Suppressor macrophage treated with lipopolysaccharide for 4 hours (primary cell): ENCODE measurements around the gene DENND6B.

Experiments
- DNase-seq: peaks from one replicate; pipeline ENCODE4 v3.0.0-alpha.2; 2020

The DENND6B gene

GRCh38 chr22:50268655-50269113 lies 58.1 kb downstream of the DENND6B start:
- DNase-seq, result no peak

GRCh38 chr22:50267591-50268390 lies 59.0 kb downstream of the DENND6B start:
- peak; percentile 46 for DNase-seq

DNA sequence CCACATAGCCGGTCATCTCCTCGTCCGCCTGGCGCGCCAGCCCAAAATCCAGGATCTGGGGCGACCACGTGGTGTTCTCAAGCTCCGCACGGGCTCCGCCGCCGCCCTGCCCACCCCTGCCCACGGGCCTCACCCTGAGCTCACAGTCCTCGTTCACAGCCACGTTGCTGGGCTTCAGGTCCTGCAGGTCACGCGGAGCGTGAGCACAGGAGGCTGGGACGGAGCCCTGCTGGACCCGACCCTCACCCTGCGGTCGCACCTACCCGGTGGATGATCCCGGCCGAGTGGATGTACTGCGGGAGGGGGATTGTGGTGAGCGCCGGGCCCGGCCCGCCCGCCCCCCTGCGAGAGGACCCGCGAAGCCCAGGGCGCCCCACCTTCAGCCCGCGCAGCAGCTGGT lies 59.8 kb downstream of the DENND6B start:
- DNase-seq, result no peak

GRCh38 chr22:50264946-50265669 lies 61.7 kb downstream of the DENND6B start:
- DNase-seq, result no peak

- DNase-seq, result no peak
Measured at GRCh38 chr22:50264104-50264745, 62.6 kb downstream of the DENND6B start.

- no peak for DNase-seq
Measured at GRCh38 chr22:50262973-50263617, 63.7 kb downstream of the DENND6B start.

- DNase-seq, result no peak
Measured at GRCh38 chr22:50262460-50262911, 64.3 kb downstream of the DENND6B start.

DNA sequence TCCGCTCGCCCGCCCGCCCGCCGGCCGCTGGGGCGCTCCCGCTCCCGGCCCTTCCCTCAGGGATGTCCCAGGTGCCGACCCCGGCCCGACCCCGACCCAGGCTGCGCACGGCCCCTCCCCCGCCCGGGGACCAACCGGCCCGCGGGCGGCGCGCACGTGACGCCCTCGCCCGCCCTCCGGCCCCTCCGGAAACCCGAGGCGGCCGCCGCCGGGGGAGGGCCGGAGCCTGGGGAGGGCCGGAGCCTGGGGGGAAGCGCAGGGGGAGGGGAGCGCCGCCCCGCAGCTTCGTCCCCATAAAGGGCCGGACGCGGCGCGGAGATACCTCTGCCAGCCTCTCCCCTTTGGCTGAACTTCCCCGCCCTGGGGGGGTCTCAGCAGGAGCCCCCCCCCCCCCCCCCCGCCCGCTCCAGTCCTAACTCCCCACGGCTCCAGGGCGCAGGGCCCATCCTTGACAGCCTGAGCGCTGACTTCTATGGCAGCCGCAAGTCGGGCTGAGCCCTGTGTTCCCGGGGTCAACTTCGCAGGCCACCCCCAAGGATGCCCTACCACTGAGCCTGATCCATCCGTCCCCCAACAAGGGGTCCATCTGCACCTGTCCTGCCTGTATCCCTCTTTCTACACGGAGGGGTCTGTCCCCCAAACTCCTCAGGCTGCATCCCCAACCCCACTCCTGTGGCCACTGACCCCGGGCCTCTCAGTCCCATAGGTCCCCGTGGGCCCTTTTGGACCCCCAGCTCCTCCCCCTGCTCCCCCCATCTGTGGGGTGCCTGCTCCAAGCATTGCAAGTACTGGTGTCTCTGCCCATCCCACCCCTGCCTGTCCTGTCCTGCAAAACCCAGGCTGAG lies 65.0 kb downstream of the DENND6B start, which contains the start of gene MAPK12:
Gene MAPK12 (minus strand): TSS at position 69 of the 845 bp plus-strand sequence. CDS start 174 bp downstream, outside the sequence.
- DNase-seq, result no peak

DNA sequence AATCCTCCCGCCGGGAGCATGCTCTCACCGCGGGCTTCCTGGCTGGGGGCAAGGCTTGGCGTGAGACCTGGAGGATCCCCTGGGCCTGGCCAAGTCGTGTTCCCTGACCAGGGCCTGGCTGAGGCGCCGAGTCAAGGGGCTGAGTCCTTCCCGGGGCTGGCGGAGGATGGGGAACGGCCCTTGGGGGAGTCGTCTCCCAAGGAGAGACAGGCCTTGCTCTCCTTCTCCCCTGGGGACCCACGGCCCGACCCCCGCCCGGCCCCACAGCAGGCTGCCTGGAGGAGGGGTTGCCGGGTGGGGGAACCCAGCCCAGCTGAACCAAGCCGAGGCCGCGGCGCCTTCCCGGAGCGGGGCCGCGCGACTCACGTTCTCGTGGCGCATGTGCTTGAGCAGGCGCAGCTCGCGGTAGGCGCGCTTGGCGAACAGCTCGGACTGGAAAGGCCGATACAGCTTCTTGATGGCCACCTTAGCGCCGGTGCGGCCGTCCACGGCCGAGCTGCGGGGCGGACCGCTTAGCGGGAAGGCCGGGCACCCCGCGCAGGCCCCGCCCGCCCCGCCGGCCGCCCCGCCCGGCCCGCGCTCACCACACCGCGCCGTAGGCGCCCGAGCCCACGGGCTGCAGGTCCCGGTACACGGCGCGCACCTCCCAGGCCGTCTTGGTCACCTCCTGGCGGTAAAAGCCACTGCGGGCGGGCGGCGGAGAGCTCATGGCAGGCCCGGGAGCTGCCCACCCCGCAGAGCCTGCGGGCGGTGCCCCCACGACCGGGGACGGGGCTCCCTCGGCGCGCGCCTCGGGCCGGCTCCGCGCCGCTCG lies 65.8 kb downstream of the DENND6B start:
- DNase-seq, result peak; percentile 46

DNA sequence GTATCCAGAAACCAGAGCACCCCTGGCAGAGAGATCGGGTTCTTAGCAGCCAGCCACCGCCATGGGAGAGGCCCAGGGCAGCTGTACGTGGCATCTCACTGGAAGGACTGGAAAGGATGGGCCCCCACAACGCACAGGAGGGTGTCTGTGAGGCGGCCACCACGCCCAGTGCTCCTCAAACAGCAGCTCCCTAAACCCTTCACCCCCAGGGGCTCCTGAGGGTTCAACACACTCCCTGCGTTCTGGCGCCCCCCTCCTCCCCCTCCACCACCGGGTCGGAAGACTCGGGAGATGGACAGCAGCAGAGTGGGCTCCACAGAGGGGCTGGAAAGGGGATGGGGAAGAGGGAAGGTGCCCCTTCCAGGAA lies 66.4 kb downstream of the DENND6B start:
- no peak for DNase-seq

DNA sequence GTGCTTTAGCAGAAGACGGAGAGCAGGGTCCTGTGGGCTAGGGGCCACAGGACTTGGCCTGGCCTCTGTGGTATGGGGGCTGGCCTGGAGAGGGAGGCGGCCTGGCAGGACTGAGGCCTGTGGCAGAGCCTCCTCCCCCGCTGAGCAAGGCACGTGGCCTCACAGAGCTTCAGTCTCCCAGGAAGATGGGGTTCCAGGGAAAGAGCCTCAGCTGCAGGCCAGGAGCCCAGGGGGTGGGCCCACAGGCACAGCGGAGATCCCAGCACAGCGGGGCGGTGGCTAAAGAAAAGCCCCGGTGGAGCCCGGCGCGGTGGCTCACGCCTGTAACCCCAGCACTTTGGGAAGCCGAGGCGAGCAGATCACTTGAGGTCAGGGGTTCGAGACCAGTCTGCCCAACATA lies 67.5 kb downstream of the DENND6B start:
- no peak for DNase-seq
